ENCODE results near the gene INKA2.

Gene INKA2

DNA sequence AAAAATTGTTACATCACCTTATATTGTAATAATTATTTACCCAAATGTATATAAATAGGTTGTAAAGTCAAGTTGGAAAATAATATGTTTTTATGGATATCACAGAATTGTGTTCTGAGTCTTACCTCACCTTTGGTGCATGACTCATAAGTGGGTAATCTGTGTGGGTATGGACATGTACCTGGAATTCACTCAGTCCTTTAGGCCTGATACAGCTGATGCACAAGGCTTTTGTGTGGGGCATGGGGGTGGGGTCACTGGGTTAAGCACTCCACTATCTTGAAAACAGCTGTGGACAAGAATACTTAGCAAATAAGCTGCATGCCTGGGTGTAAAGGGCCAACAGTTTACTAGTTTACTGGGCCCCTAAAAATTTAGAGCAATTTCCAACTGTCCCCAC, 34.4 kb downstream of the INKA2 start:
- no peak for DNase-seq (ENCODE audit: low read depth in 1 of 2, low spot score in 1 of 2)

- DNase-seq (ENCODE audit: low read depth in 1 of 2, low spot score in 1 of 2) = no peak
Observed at GRCh38 chr1:111704240-111704639, 35.0 kb downstream of the INKA2 start.

DNA sequence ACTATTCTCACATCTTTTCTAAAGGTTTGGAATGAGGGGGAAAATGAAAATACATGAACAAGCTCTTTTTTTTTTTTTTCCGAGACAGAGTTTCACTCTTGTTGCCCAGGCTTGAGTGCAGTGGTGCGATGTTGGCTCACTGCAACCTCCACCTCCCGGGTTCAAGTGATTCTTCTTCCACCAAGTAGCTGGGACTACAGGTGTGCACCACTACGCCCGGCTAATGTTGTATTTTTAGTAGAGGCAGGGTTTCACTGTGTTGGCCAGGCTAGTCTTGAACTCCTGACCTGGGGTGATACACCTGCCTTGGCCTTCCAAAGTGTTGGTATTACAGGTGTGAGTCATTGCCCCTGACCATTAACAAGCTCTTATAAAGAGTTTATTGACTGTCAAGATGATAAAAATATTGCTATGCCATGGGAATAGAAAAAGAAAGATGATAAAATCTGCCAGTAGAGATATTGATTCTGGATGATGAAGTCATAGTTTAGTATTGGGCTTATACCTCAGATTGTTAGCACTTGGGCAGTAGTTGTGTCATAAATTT, 36.6 kb downstream of the INKA2 start:
- no peak for DNase-seq (ENCODE audit: low read depth in 1 of 2, low spot score in 1 of 2)

GRCh38 chr1:111699268-111699667, 39.9 kb downstream of the INKA2 start:
- no peak for DNase-seq (ENCODE audit: low read depth in 1 of 2, low spot score in 1 of 2)

- no peak for DNase-seq (ENCODE audit: low read depth in 1 of 2, low spot score in 1 of 2)
Observed at GRCh38 chr1:111696330-111696729, 42.9 kb downstream of the INKA2 start.

GRCh38 chr1:111695801-111696200, 43.4 kb downstream of the INKA2 start:
- DNase-seq (ENCODE audit: low read depth in 1 of 2, low spot score in 1 of 2) = no peak

GRCh38 chr1:111691886-111692285, 47.3 kb downstream of the INKA2 start:
- DNase-seq (ENCODE audit: low read depth in 1 of 2, low spot score in 1 of 2) = no peak

- no peak for DNase-seq (ENCODE audit: low read depth in 1 of 2, low spot score in 1 of 2)
Observed at GRCh38 chr1:111690306-111690617, 48.9 kb downstream of the INKA2 start.

Measured in stimulated activated CD4-positive, alpha-beta T cell treated with anti-CD3 and anti-CD28 coated beads, Interleukin-15, amount 100 ng/mL, for 1 hour (primary cell).